ENCODE data around the gene AFF1. TPM values are rescaled to one million over a fixed set of nuclear protein-coding genes. Genes with fewer than 3 reads are reported as not detected.
A peak's percentile ranks its signal among the peaks of the same experiment; 100 is the strongest.

The AFF1 gene
- total RNA-seq, 3 donors from 2014 or later (not counting 1 experiment from before 2014, with no cell fraction given): 87.9 to 93.4 (median 91.7) TPM

GRCh38 chr4:87126056-87126455 lies 191.2 kb downstream of the AFF1 start:
- H3K36me3 ChIP-seq (ENCODE audit: control insufficient read depth, insufficient read depth, low read length): peaks cover 66% of the 10 kb centered on the region
- Mint-ChIP-seq H3K4me3 (no peak overlapping the region), H3K9me3 (no peaks in the 10 kb centered on the region), H3K36me3 (peaks cover 23% of the 10 kb centered on the region), H3K27me3 (ENCODE audit: low read depth in 2 of 2) (no peaks in the 10 kb centered on the region), H3K27ac (peak overlapping the region in 1 of 2 donors; percentile 20), H3K4me1 (peaks cover 14% of the 10 kb centered on the region in 2 donors)
- TF ChIP-seq CTCF (IDR thresholded peaks at IDR 0.05): no peak
- H3K27me3 ChIP-seq (ENCODE audit: control insufficient read depth, insufficient read depth, low read length): no peaks in the 10 kb centered on the region
- intact Hi-C loops (cut with micrococcal nuclease): no loop called here
- WGBS (ENCODE audit: insufficient coverage): 98% methylated on average over 9 of the region's 9 CpGs
- no peak overlapping the region for H3K27ac ChIP-seq (ENCODE audit: low read length)
- H3K4me3 ChIP-seq (ENCODE audit: low read length): no peak overlapping the region
- ATAC-seq (no peak), DNase-seq (no peak)
- no peaks in the 10 kb centered on the region for H3K9me3 ChIP-seq (ENCODE audit: control insufficient read depth, insufficient read depth, low read length)
- H3K4me1 ChIP-seq (ENCODE audit: control insufficient read depth, insufficient read depth, low read length): no peaks in the 10 kb centered on the region

- H3K9me3 Mint-ChIP-seq: no peaks in the 10 kb centered on the region
- no peaks in the 10 kb centered on the region for H3K27me3 Mint-ChIP-seq (ENCODE audit: low read depth in 2 of 2)
- no peak for TF ChIP-seq CTCF (IDR thresholded peaks at IDR 0.05)
- H3K36me3 Mint-ChIP-seq: peaks cover 33% of the 10 kb centered on the region
- Histone ChIP-seq H3K9me3 (ENCODE audit: control insufficient read depth, insufficient read depth, low read length) (no peaks in the 10 kb centered on the region), H3K4me1 (ENCODE audit: control insufficient read depth, insufficient read depth, low read length) (no peaks in the 10 kb centered on the region), H3K27me3 (ENCODE audit: control insufficient read depth, insufficient read depth, low read length) (no peaks in the 10 kb centered on the region), H3K36me3 (ENCODE audit: control insufficient read depth, insufficient read depth, low read length) (peaks cover 74% of the 10 kb centered on the region), H3K27ac (ENCODE audit: low read length) (no peak overlapping the region), H3K4me3 (ENCODE audit: low read length) (no peak overlapping the region)
- ATAC-seq: no peak
- 93% methylated on average over 2 of the region's 2 CpGs for WGBS (ENCODE audit: insufficient coverage)
- intact Hi-C loops (cut with micrococcal nuclease): no loop called here
- DNase-seq: no peak
- H3K4me3 Mint-ChIP-seq: no peak overlapping the region
- no peak overlapping the region for H3K27ac Mint-ChIP-seq
- peaks cover 5 to 13% of the 10 kb centered on the region in 2 donors for H3K4me1 Mint-ChIP-seq
Measured at GRCh38 chr4:87128006-87128705, 193.3 kb downstream of the AFF1 start.

- H3K36me3 Mint-ChIP-seq: peaks cover 38% of the 10 kb centered on the region
Measured at GRCh38 chr4:87129681-87130080, 194.9 kb downstream of the AFF1 start.

More at GRCh38 chr4:87129681-87130080, 194.9 kb downstream of the AFF1 start:
- DNase-seq (no peak), ATAC-seq (no peak)
- Histone ChIP-seq H3K36me3 (ENCODE audit: control insufficient read depth, insufficient read depth, low read length) (peaks cover 81% of the 10 kb centered on the region), H3K4me3 (ENCODE audit: low read length) (no peak overlapping the region), H3K27me3 (ENCODE audit: control insufficient read depth, insufficient read depth, low read length) (no peaks in the 10 kb centered on the region), H3K4me1 (ENCODE audit: control insufficient read depth, insufficient read depth, low read length) (no peaks in the 10 kb centered on the region), H3K9me3 (ENCODE audit: control insufficient read depth, insufficient read depth, low read length) (no peaks in the 10 kb centered on the region), H3K27ac (ENCODE audit: low read length) (no peak overlapping the region)
- Mint-ChIP-seq H3K4me1 (peaks cover 16 to 21% of the 10 kb centered on the region in 2 donors), H3K4me3 (no peak overlapping the region), H3K9me3 (no peaks in the 10 kb centered on the region), H3K27ac (no peak overlapping the region), H3K27me3 (ENCODE audit: low read depth in 2 of 2) (no peaks in the 10 kb centered on the region)
- WGBS (ENCODE audit: insufficient coverage): over 99% methylated on average over 6 of the region's 6 CpGs
- intact Hi-C loops (cut with micrococcal nuclease): no loop called here
- no peak for TF ChIP-seq CTCF (IDR thresholded peaks at IDR 0.05)

Measured in natural killer cell (primary cell).